H9 (cell line): Measurements from ENCODE around the gene CD47. TPM values are rescaled to one million over a fixed set of nuclear protein-coding genes. Genes with fewer than 3 reads are reported as not detected.

ENCODE experiments used
- DNase-seq: peaks from one replicate; pipeline ENCODE4 v3.0.0-alpha.2; 2017
- H2AFZ ChIP-seq: one replicate; pipeline ENCODE4 v1.6.1; 2013; ENCODE audit warnings: mild to moderate bottlenecking, low read length, control low read depth, moderate library complexity
- H2AK5ac ChIP-seq: 2 replicates; pipeline ENCODE4 v1.6.1; 2013; ENCODE audit warnings: low read length, control low read depth, mixed read lengths; ENCODE audit not compliant: insufficient read length
- H2BK120ac ChIP-seq: one replicate; pipeline ENCODE4 v1.6.1; 2013; ENCODE audit warnings: low read depth, mild to moderate bottlenecking, low read length, control low read depth, inconsistent platforms; ENCODE audit not compliant: poor library complexity, severe bottlenecking
- H2BK12ac ChIP-seq: 2 replicates; pipeline ENCODE4 v1.6.1; 2013; ENCODE audit warnings: low read length, control low read depth, mixed read lengths, low read depth; ENCODE audit not compliant: insufficient read length
- H2BK15ac ChIP-seq: 2 replicates; pipeline ENCODE4 v1.6.1; 2013; ENCODE audit warnings: low read depth, low read length, control low read depth
- H2BK20ac ChIP-seq: one replicate; pipeline ENCODE4 v1.6.1; 2013; ENCODE audit warnings: low read depth, mild to moderate bottlenecking, low read length, control low read depth, inconsistent platforms; ENCODE audit not compliant: poor library complexity, severe bottlenecking
- H2BK5ac ChIP-seq: 2 replicates; pipeline ENCODE4 v1.6.1; 2013; ENCODE audit warnings: low read length, control low read depth, mixed read lengths; ENCODE audit not compliant: insufficient read length
- H3K14ac ChIP-seq: 2 replicates; pipeline ENCODE4 v1.6.1; 2013; ENCODE audit warnings: low read length, control low read depth; ENCODE audit not compliant: insufficient read depth
- H3K18ac ChIP-seq: 2 replicates; pipeline ENCODE4 v1.6.1; 2013; ENCODE audit warnings: low read depth, mild to moderate bottlenecking, mixed read lengths, low read length, control low read depth; ENCODE audit not compliant: insufficient read length
- H3K23ac ChIP-seq: 2 replicates; pipeline ENCODE4 v1.6.1; 2013; ENCODE audit warnings: low read length, control low read depth, mixed read lengths, low read depth; ENCODE audit not compliant: insufficient read length
- H3K23me2 ChIP-seq: 2 replicates; pipeline ENCODE4 v1.6.1; 2013; ENCODE audit warnings: low read depth, mild to moderate bottlenecking, mixed read lengths, low read length, control low read depth; ENCODE audit not compliant: insufficient read length, poor library complexity, severe bottlenecking
- H3K27ac ChIP-seq: 2 replicates; pipeline ENCODE4 v1.5.1; 2013; ENCODE audit warnings: low read length, control low read depth, mixed read lengths, low read depth; ENCODE audit not compliant: insufficient read length
- H3K27me3 ChIP-seq: 2 replicates; pipeline ENCODE4 v1.6.1; 2013; ENCODE audit warnings: low read length, control low read depth, inconsistent platforms; ENCODE audit not compliant: insufficient read depth
- H3K4ac ChIP-seq: 2 replicates; pipeline ENCODE4 v1.6.1; 2013; ENCODE audit warnings: low read depth, mild to moderate bottlenecking, control low read depth, inconsistent platforms, low read length, moderate library complexity
- H3K4me1 ChIP-seq: 2 replicates; pipeline ENCODE4 v1.6.1; 2013; ENCODE audit warnings: low read length, control low read depth, inconsistent platforms; ENCODE audit not compliant: insufficient read depth
- H3K4me2 ChIP-seq: 2 replicates; pipeline ENCODE4 v1.6.1; 2013; ENCODE audit warnings: low read length, control low read depth, mixed read lengths; ENCODE audit not compliant: insufficient read length, insufficient read depth
- H3K56ac ChIP-seq: 2 replicates; pipeline ENCODE4 v1.6.1; 2013; ENCODE audit warnings: low read depth, mild to moderate bottlenecking, mixed read lengths, low read length, control low read depth; ENCODE audit not compliant: insufficient read length
- H3K79me1 ChIP-seq: 2 replicates; pipeline ENCODE4 v1.6.1; 2013; ENCODE audit warnings: low read depth, mild to moderate bottlenecking, moderate library complexity, low read length, control low read depth, inconsistent platforms; ENCODE audit not compliant: insufficient read depth, poor library complexity, severe bottlenecking
- H3K79me2 ChIP-seq: 2 replicates; pipeline ENCODE4 v1.6.1; 2013; ENCODE audit warnings: low read length, control low read depth, inconsistent platforms; ENCODE audit not compliant: insufficient read depth
- H3K9ac ChIP-seq: 2 replicates; pipeline ENCODE4 v1.6.1; 2013; ENCODE audit warnings: low read length, control low read depth, mixed read lengths; ENCODE audit not compliant: insufficient read length; ENCODE audit errors: extremely low read depth
- H3K9me3 ChIP-seq: one replicate; pipeline ENCODE4 v1.6.1; 2013; ENCODE audit warnings: low read depth, low read length, inconsistent platforms; ENCODE audit not compliant: control insufficient read depth
- H3T11ph ChIP-seq: one replicate; pipeline ENCODE4 v1.6.1; 2013; ENCODE audit warnings: mild to moderate bottlenecking, low read length, control low read depth, inconsistent platforms
- H4K20me1 ChIP-seq: one replicate; pipeline ENCODE4 v1.6.1; 2013; ENCODE audit not compliant: control insufficient read depth, insufficient read length, insufficient read depth
- H4K5ac ChIP-seq: 2 replicates; pipeline ENCODE4 v1.6.1; 2013; ENCODE audit warnings: low read depth, mild to moderate bottlenecking, mixed read lengths, low read length, control low read depth; ENCODE audit not compliant: insufficient read length
- H4K8ac ChIP-seq: replicated peaks from 2 replicates; pipeline ENCODE4 v1.6.1; 2013; ENCODE audit warnings: low read length, control low read depth, mixed read lengths, low read depth; ENCODE audit not compliant: insufficient read length
- H4K91ac ChIP-seq: 2 replicates; pipeline ENCODE4 v1.6.1; 2013; ENCODE audit warnings: low read depth, mild to moderate bottlenecking, moderate library complexity, mixed read lengths, low read length, control low read depth; ENCODE audit not compliant: insufficient read length
- H3K27ac Mint-ChIP-seq, 3 experiments: 2 replicates in 2 of 3; 3 replicates in 1 of 3; pipeline ENCODE4 v1.8.0; 2020 to 2021; ENCODE audit warnings: mixed read lengths in 3 of 3, mild to moderate bottlenecking in 1 of 3, moderate library complexity in 1 of 3
- H3K27me3 Mint-ChIP-seq: 2 replicates; pipeline ENCODE4 v1.8.0; 2021; ENCODE audit warnings: low read depth, mild to moderate bottlenecking, moderate library complexity, mixed read lengths
- H3K36me3 Mint-ChIP-seq, 3 experiments: 2 replicates in 2 of 3; 3 replicates in 1 of 3; pipeline ENCODE4 v1.8.0; 2020 to 2021; ENCODE audit warnings: low read depth in 3 of 3, mixed read lengths in 3 of 3; ENCODE audit not compliant: insufficient read depth in 1 of 3
- H3K4me1 Mint-ChIP-seq, 2 experiments: 2 replicates each; pipeline ENCODE4 v1.8.0; 2020; ENCODE audit warnings: mixed read lengths in 2 of 2
- H3K4me3 Mint-ChIP-seq, 2 experiments: 2 replicates in 1 of 2; 3 replicates in 1 of 2; pipeline ENCODE4 v1.8.0; 2020 to 2021; ENCODE audit warnings: mild to moderate bottlenecking in 2 of 2, mixed read lengths in 2 of 2, moderate library complexity in 1 of 2
- H3K9me3 Mint-ChIP-seq, 2 experiments: 2 replicates in 1 of 2; 3 replicates in 1 of 2; pipeline ENCODE4 v1.8.0; 2020; ENCODE audit warnings: mild to moderate bottlenecking in 2 of 2, mixed read lengths in 2 of 2, moderate library complexity in 1 of 2
- WGBS: extraction: QIAGEN DNeasy Blood & Tissue Kit; methylation state at CpG from one replicate; pipeline ENCODE4 v1.1.7; 2013; ENCODE audit warnings: missing lambda C conversion rate, low lambda C conversion rate, mixed read lengths; ENCODE audit not compliant: insufficient read length; ENCODE audit errors: extremely low coverage; 5-methylcytosine and 5-hydroxymethylcytosine counted together
- total RNA-seq: library from RNA; stranded (reverse); gene quantifications from 2 replicates; pipeline ENCODE4 v1.2.1, GENCODE V29; 2021
- TF ChIP-seq, protein P1 (sequence below): fragments of 200-600 bp; sonication (generic); conservative IDR thresholded peaks from 3 replicates; pipeline ENCODE4 v1.8.0; 2021; ENCODE audit warnings: antibody characterized with exemption, mild to moderate bottlenecking

Gene CD47
- total RNA-seq, 1 experiment from 2014 or later: 15.4 TPM

DNA sequence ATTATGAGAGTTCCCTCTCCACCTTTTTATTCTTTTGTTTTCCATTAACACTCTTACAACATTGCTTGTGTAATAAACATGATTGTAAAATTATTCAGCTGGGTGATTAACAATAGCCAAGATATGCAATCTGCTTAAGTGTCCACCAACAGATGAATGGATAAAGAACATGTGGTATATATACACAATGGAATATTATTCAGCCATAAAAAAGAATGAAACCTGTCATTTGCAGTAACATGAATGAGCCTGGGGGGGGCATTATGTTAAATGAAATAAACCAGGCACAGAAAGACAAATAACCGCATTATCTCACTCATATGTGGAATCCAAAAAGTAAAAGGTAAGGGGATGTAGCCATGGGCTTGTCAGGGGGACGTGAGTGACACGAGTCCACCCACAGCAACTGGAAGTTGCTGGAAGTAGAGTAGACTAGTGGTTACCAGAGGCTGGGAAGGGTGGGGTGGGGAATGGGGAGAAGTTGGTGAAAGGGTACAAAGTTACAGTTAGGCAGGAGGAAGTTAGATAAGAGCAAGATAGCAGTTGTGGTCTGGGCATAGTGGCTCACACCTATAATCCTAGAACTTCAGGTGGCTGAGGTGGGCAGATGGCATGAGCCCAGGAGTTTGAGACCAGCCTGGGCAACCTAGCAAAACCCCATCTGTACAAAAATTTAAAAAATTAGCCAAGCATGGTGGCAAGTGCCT lies 28.7 kb upstream of the CD47 start:
- H4K8ac ChIP-seq: no peak overlapping the region
- H3K79me1 ChIP-seq: no peaks in the 10 kb centered on the region
- H3K4me1 ChIP-seq: peaks cover 3% of the 10 kb centered on the region; the same call in 1 of the 2 replicates
- Mint-ChIP-seq H3K9me3 (no peaks in the 10 kb centered on the region), H3K36me3 (no peaks in the 10 kb centered on the region; a peak in 1 of 7 replicates), H3K4me3 (no peak overlapping the region), H3K27ac (no peak overlapping the region), H3K4me1 (peaks cover 13% of the 10 kb centered on the region in 2 experiments), H3K27me3 (no peaks in the 10 kb centered on the region; the same call in 1 of the 2 replicates)
- H3T11ph ChIP-seq: no peak overlapping the region
- H4K20me1 ChIP-seq: no peaks in the 10 kb centered on the region
- H4K5ac ChIP-seq: no peak overlapping the region
- H2BK120ac ChIP-seq: no peak overlapping the region
- H3K23ac ChIP-seq: no peak overlapping the region
- H3K9me3 ChIP-seq: no peaks in the 10 kb centered on the region
- no peak overlapping the region for H3K18ac ChIP-seq
- no peaks in the 10 kb centered on the region for H3K27me3 ChIP-seq
- H2AK5ac ChIP-seq: no peak overlapping the region
- no peak for DNase-seq
- no peak overlapping the region for H3K14ac ChIP-seq
- H3K23me2 ChIP-seq: no peaks in the 10 kb centered on the region
- TF ChIP-seq, protein P1, sequence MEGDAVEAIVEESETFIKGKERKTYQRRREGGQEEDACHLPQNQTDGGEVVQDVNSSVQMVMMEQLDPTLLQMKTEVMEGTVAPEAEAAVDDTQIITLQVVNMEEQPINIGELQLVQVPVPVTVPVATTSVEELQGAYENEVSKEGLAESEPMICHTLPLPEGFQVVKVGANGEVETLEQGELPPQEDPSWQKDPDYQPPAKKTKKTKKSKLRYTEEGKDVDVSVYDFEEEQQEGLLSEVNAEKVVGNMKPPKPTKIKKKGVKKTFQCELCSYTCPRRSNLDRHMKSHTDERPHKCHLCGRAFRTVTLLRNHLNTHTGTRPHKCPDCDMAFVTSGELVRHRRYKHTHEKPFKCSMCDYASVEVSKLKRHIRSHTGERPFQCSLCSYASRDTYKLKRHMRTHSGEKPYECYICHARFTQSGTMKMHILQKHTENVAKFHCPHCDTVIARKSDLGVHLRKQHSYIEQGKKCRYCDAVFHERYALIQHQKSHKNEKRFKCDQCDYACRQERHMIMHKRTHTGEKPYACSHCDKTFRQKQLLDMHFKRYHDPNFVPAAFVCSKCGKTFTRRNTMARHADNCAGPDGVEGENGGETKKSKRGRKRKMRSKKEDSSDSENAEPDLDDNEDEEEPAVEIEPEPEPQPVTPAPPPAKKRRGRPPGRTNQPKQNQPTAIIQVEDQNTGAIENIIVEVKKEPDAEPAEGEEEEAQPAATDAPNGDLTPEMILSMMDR: no peak
- H3K4ac ChIP-seq: no peak overlapping the region
- no peak overlapping the region for H2BK15ac ChIP-seq
- H2BK5ac ChIP-seq: no peak overlapping the region
- no peak overlapping the region for H3K9ac ChIP-seq
- H3K27ac ChIP-seq: no peak overlapping the region
- H3K4me2 ChIP-seq: no peak overlapping the region
- H2BK12ac ChIP-seq: no peak overlapping the region
- H2BK20ac ChIP-seq: no peak overlapping the region
- no peaks in the 10 kb centered on the region for H3K79me2 ChIP-seq
- H4K91ac ChIP-seq: no peak overlapping the region
- H3K56ac ChIP-seq: no peak overlapping the region
- no peak overlapping the region for H2AFZ ChIP-seq
- WGBS: no CpG with 5 or more reads among the region's 3 CpGs
